Muscle layer of duodenum (tissue), 2 donors: Measurements from ENCODE around the gene TMEM44.
A peak's percentile ranks its signal among the peaks of the same experiment; 100 is the strongest.
"Not testable (repeated sequence)": the region's sequence is repeated elsewhere in the genome, so short reads cannot be mapped to it uniquely, and the experiment has no call there.

Experiments used
- H3K27ac ChIP-seq: one replicate; pipeline ENCODE4 v1.7.0; 2013; ENCODE audit warnings: mild to moderate bottlenecking, low read length
- H3K27me3 ChIP-seq: one replicate; pipeline ENCODE4 v1.7.0; 2013; ENCODE audit warnings: low read depth, mild to moderate bottlenecking, control low read depth, low read length
- H3K36me3 ChIP-seq, 2 donors: one replicate each; pipeline ENCODE4 v1.7.0; 2013; ENCODE audit warnings: low read length in 2 of 2, control low read depth in 1 of 2, mild to moderate bottlenecking in 1 of 2; ENCODE audit not compliant: insufficient read depth in 2 of 2, control insufficient read depth in 1 of 2
- H3K4me1 ChIP-seq, 2 donors: one replicate each; pipeline ENCODE4 v1.7.0; 2013; ENCODE audit warnings: low read length in 2 of 2, mild to moderate bottlenecking in 2 of 2, control low read depth in 1 of 2, moderate library complexity in 1 of 2; ENCODE audit not compliant: insufficient read depth in 2 of 2, control insufficient read depth in 1 of 2
- H3K4me3 ChIP-seq, 2 donors: one replicate each; pipeline ENCODE4 v1.7.0; 2013; ENCODE audit warnings: low read length in 2 of 2, low read depth in 1 of 2, mild to moderate bottlenecking in 1 of 2
- H3K9me3 ChIP-seq, 2 donors: one replicate each; pipeline ENCODE4 v1.7.0; 2013; ENCODE audit warnings: low read length in 2 of 2, control low read depth in 1 of 2, mild to moderate bottlenecking in 1 of 2; ENCODE audit not compliant: control insufficient read depth in 1 of 2
- donor health status: healthy.

The TMEM44 gene

DNA sequence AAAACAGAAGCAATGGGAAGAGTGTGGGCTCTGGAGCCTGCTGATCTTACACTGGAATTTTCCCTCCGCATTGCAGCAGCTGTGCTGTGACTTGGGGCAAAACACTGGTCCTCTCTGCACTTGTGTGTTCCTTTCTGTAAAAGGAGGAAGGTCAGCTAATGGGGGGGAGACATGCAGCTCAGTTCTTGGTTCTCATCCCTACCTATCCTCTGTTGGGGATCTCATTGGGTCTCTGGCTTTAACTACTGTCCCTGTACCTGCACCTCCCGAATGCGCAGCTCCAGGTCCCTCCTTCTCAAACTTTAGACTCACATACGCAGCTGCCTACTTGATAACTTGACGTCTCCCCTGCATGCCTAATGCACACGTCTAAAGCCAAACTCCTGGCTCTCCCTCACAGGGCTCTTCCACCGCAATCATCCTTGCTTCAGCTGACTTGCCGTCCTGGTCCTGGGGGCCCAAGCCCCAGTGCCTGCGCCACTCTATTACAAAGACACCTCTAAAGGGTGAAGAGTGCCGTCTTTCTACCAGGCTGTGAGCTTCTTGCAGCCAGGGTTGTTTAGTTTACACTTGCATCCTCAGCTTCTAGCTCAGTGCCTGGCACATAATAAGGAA, 5.9 kb upstream of the TMEM44 start:
- Histone ChIP-seq H3K36me3 (peaks cover 21 to 38% of the 10 kb centered on the region in 2 donors), H3K27ac (no peak overlapping the region), H3K9me3 (no peaks in the 10 kb centered on the region), H3K27me3 (no peaks in the 10 kb centered on the region), H3K4me3 (no peak overlapping the region), H3K4me1 (no peaks in the 10 kb centered on the region)

DNA sequence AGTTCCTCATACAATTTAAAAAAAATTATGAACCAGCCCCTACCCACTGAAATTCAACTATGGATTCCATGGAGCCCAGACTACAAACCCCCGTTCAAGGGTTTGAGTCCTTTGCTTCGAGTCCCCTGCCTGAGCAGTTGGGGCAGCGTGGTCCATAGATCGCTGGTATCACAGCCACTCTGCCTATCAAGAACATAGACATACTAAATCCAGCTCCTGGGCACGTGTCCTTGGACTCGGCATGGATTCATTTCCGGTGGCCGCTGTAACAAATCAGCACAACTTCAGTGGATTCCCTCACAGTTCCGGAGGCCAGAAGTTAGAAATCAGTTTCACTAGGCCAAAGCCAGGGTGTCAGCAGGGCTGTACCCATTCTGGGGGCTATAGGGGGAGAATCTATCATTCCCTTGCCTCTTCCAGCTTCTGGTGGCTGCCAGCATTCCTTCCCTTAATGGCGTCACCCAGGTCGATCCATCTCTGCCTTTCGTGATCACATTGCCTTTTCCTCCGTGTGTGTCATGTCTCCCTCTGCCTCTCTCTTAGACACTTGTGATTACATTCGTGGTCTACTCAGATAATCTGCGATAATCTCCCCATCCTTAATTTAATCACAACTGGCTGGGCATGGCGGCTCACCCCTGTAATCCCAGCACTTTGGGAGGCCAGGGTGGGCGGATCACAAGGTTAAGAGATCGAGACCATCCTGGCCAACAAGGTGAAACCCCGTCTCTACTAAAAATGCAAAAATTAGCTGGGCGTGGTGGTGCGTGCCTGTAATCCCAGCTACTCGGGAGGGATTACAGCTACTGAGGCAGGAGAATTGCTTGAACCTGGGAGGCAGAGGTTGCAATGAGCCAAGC, 4.6 kb upstream of the TMEM44 start:
- Histone ChIP-seq H3K4me3 (no peak overlapping the region), H3K9me3 (no peaks in the 10 kb centered on the region), H3K36me3 (peaks cover 10 to 27% of the 10 kb centered on the region in 2 donors), H3K27ac (no peak overlapping the region), H3K27me3 (no peaks in the 10 kb centered on the region), H3K4me1 (no peaks in the 10 kb centered on the region)

- Histone ChIP-seq H3K4me1 (peaks cover 0 to 4% of the 10 kb centered on the region in 2 donors), H3K9me3 (no peaks in the 10 kb centered on the region), H3K27me3 (no peaks in the 10 kb centered on the region), H3K27ac (no peak overlapping the region), H3K36me3 (peaks cover 9 to 23% of the 10 kb centered on the region in 2 donors), H3K4me3 (no peak overlapping the region)
These were observed 3.8 kb upstream of the TMEM44 start for GRCh38 chr3:194637066-194637465.

- no peaks in the 10 kb centered on the region for H3K9me3 ChIP-seq
- peaks cover 0 to 4% of the 10 kb centered on the region in 2 donors for H3K4me1 ChIP-seq
- peaks cover 0 to 3% of the 10 kb centered on the region in 2 donors for H3K36me3 ChIP-seq
- no peaks in the 10 kb centered on the region for H3K27me3 ChIP-seq
- H3K4me3 ChIP-seq: peak overlapping the region; percentile 57 to 85
- H3K27ac ChIP-seq: no peak overlapping the region
These were observed 340 bp downstream of the TMEM44 start for GRCh38 chr3:194632809-194633348.

- Histone ChIP-seq H3K36me3 (peaks cover 3% of the 10 kb centered on the region in 2 donors), H3K4me1 (peaks cover 0 to 4% of the 10 kb centered on the region in 2 donors), H3K9me3 (no peaks in the 10 kb centered on the region), H3K4me3 (peak overlapping the region; percentile 57 to 85), H3K27ac (no peak overlapping the region), H3K27me3 (no peaks in the 10 kb centered on the region)
These were observed 902 bp downstream of the TMEM44 start for GRCh38 chr3:194632226-194632808.

DNA sequence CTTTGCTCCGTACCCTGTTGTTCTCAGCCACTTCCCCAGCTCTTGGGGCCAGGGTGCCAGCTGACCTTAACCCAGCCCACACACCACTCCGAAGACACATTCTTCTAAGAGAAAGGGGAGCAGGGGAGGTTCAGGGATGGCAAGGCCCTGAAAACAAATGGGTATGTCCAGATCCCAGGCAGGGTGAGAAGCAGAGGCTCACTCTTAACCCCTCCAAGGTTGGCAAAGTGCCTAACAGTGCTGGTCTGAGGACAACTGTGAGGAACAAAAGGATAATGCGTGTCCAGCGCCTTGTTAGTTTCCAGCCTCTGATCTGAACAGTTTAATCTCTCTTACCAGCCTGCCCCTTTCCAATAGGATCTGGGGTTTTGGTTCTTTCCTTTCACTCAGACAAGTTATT, 1.5 kb downstream of the TMEM44 start:
- peaks cover 0 to 4% of the 10 kb centered on the region in 2 donors for H3K4me1 ChIP-seq
- H3K4me3 ChIP-seq: no peak overlapping the region
- H3K27me3 ChIP-seq: no peaks in the 10 kb centered on the region
- H3K9me3 ChIP-seq: no peaks in the 10 kb centered on the region
- peaks cover 3 to 5% of the 10 kb centered on the region in 2 donors for H3K36me3 ChIP-seq
- H3K27ac ChIP-seq: no peak overlapping the region

GRCh38 chr3:194630681-194631080, 2.5 kb downstream of the TMEM44 start:
- H3K27me3 ChIP-seq, H3K4me1 ChIP-seq, H3K4me3 ChIP-seq, H3K9me3 ChIP-seq, H3K27ac ChIP-seq, H3K36me3 ChIP-seq: not testable (repeated sequence)

DNA sequence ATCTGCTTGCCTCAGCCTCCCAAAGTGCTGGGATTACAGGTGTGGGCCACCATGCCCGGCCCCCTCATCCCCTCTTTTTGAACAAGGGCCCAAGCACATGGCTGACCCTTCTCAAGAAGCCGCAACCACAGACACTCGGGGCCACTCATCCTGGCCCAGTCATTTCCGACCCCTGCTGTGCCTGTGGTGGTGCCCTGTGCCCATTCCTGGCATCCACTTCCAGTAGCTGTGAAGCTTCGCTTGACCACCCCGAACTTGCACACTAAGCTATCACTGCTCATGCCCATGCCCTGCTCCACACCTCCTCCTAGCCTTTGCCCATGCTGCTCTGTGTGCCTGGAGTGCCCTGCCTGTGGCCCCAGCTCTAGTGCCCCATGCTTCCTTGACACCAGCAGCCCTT, 8.3 kb downstream of the TMEM44 start:
- no peaks in the 10 kb centered on the region for H3K4me1 ChIP-seq

GRCh38 chr3:194623449-194624290, 9.5 kb downstream of the TMEM44 start:
- peaks cover 3 to 9% of the 10 kb centered on the region in 2 donors for H3K36me3 ChIP-seq

More for the DNA sequence above, 8.3 kb downstream of the TMEM44 start:
- Histone ChIP-seq H3K9me3 (no peaks in the 10 kb centered on the region), H3K36me3 (peaks cover 3 to 9% of the 10 kb centered on the region in 2 donors), H3K4me3 (no peak overlapping the region), H3K27me3 (no peaks in the 10 kb centered on the region), H3K27ac (no peak overlapping the region)

DNA sequence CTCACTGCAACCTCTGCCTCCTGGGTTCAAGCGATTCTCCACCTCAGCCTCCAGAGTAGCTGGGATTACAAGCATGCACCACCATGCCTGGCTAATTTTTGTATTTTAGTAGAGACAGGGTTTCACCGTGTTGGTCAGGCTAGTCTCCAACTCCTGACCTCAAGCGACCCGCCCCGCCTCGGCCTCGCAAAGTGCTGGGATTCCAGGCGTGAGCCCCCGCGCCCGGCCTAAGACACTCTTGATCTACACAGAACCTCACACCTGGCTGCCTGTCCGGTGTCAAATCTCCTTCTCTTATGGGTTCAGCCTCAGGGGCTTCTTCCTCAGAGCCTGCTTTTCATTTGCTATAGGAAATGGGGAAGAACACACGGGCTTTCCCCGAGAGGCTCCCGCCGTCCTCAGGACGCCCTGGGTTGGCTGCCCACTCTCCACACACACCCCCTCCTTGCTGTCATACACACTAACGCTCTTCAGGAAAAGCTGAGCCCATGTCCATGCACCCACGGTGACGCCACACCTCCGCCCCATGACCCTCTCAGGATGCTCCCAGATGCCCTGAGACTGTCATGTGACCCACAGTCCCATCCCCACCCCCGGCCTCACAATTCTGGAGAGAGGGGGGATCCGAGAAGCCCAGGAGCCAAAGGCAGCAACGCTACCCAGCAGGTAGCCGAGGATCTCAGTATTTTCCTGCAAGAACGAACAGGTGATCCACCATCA, 10.4 kb downstream of the TMEM44 start:
- no peaks in the 10 kb centered on the region for H3K9me3 ChIP-seq
- no peak overlapping the region for H3K27ac ChIP-seq
- H3K4me3 ChIP-seq: no peak overlapping the region
- H3K27me3 ChIP-seq: no peaks in the 10 kb centered on the region
- H3K4me1 ChIP-seq: no peaks in the 10 kb centered on the region
- H3K36me3 ChIP-seq: peaks cover 0 to 9% of the 10 kb centered on the region in 2 donors

More at GRCh38 chr3:194623449-194624290, 9.5 kb downstream of the TMEM44 start:
- H3K4me3 ChIP-seq: no peak overlapping the region
- H3K27ac ChIP-seq: no peak overlapping the region
- no peaks in the 10 kb centered on the region for H3K27me3 ChIP-seq
- H3K9me3 ChIP-seq: no peaks in the 10 kb centered on the region
- H3K4me1 ChIP-seq: no peaks in the 10 kb centered on the region
